Activated CD8-positive, alpha-beta T cell treated with anti-CD3 and anti-CD28 coated beads for 36 hours (primary cell): ENCODE results near the gene ABCC10. TPM values are rescaled to one million over a fixed set of nuclear protein-coding genes. Genes with fewer than 3 reads are reported as not detected.

Experiments
- ATAC-seq: fragments of 200-7000 bp; cut with Tn5 transposase; one replicate; pipeline ENCODE4 v1.10.0; 2021; ENCODE audit warnings: mild to moderate bottlenecking, moderate library complexity
- CTCF ChIA-PET: fragments of 350-600 bp; sonication (Branson Sonifier 250); formaldehyde crosslinking; loops from one replicate; lab custom pipeline; 2021; ENCODE audit warnings: antibody characterized with exemption; lab: Charles Lee
- POLR2A ChIA-PET: fragments of 350-600 bp; sonication (Branson Sonifier 250); formaldehyde crosslinking; loops from one replicate; lab custom pipeline; 2021; ENCODE audit warnings: antibody characterized with exemption; lab: Charles Lee
- DNase-seq: peaks from one replicate; pipeline ENCODE4 v3.0.0-alpha.2; 2020
- H3K27ac Mint-ChIP-seq: one replicate; pipeline ENCODE4 v1.8.0; 2021; ENCODE audit warnings: mild to moderate bottlenecking, mixed read lengths
- H3K27me3 Mint-ChIP-seq: one replicate; pipeline ENCODE4 v1.8.0; 2021; ENCODE audit warnings: mixed read lengths
- H3K36me3 Mint-ChIP-seq: one replicate; pipeline ENCODE4 v1.8.0; 2021; ENCODE audit warnings: low read depth, mixed read lengths
- H3K4me1 Mint-ChIP-seq: one replicate; pipeline ENCODE4 v1.8.0; 2021; ENCODE audit warnings: low read depth, mixed read lengths
- H3K4me3 Mint-ChIP-seq: one replicate; pipeline ENCODE4 v1.8.0; 2021; ENCODE audit warnings: mild to moderate bottlenecking, moderate library complexity, mixed read lengths
- H3K9me3 Mint-ChIP-seq: one replicate; pipeline ENCODE4 v1.8.0; 2021; ENCODE audit warnings: mixed read lengths
- intact Hi-C: fragments of 100-400 bp; cut with micrococcal nuclease; formaldehyde crosslinking; loops from one replicate; pipeline ENCODE4 v1.10.0; 2022
- total RNA-seq, 2 experiments: library from RNA; stranded (reverse); gene quantifications; one replicate each; pipeline ENCODE4 v1.2.3, GENCODE V29; 2021
- TF ChIP-seq, protein P1 (sequence below): fragments of 200-600 bp; IDR thresholded peaks from one replicate; pipeline ENCODE4 v1.8.0; 2022; ENCODE audit warnings: antibody characterized with exemption, mild to moderate bottlenecking

Gene ABCC10
- total RNA-seq, 2 experiments from 2014 or later = 27.2 to 27.5 TPM

DNA sequence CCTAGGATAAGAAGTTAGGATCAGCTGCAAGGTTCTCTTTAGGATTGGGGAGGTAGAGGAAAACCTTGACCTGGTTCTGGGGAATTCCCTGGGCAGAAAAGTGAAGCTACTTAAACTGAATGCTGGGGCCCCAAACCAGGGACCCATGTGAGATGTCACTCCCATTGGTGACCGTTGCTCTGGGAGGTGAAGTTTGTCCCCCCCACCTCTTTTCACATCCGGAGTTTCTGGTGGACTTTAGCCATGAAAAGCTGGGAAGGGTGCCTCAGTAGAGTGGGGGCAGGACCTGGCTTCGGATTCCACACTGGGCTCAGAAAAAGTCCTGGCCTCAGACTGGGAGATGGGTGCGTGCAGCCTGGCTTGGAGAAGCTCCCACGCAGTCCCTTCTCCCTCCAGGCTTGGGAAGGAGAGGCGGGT lies 63.2 kb downstream of the ABCC10 start:
- TF ChIP-seq, protein P1, sequence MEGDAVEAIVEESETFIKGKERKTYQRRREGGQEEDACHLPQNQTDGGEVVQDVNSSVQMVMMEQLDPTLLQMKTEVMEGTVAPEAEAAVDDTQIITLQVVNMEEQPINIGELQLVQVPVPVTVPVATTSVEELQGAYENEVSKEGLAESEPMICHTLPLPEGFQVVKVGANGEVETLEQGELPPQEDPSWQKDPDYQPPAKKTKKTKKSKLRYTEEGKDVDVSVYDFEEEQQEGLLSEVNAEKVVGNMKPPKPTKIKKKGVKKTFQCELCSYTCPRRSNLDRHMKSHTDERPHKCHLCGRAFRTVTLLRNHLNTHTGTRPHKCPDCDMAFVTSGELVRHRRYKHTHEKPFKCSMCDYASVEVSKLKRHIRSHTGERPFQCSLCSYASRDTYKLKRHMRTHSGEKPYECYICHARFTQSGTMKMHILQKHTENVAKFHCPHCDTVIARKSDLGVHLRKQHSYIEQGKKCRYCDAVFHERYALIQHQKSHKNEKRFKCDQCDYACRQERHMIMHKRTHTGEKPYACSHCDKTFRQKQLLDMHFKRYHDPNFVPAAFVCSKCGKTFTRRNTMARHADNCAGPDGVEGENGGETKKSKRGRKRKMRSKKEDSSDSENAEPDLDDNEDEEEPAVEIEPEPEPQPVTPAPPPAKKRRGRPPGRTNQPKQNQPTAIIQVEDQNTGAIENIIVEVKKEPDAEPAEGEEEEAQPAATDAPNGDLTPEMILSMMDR = no peak
- CTCF ChIA-PET = interaction anchor here (1.2 to 10.4 kb wide), 2 partner anchors 16 to 36 kb away, joined by 5 to 78 read pairs; no protein-coding TSS in a partner anchor
- Mint-ChIP-seq H3K27ac (no peak overlapping the region), H3K4me3 (no peak overlapping the region), H3K4me1 (peaks cover 19% of the 10 kb centered on the region), H3K9me3 (no peaks in the 10 kb centered on the region), H3K36me3 (no peaks in the 10 kb centered on the region), H3K27me3 (no peaks in the 10 kb centered on the region)
- no peak for DNase-seq
- ATAC-seq = no peak
- intact Hi-C loops = no loop called here
- POLR2A ChIA-PET = interaction anchor here (0.7 kb wide), 1 partner anchor 9 kb away, joined by 3 read pairs; no protein-coding TSS in a partner anchor

DNA sequence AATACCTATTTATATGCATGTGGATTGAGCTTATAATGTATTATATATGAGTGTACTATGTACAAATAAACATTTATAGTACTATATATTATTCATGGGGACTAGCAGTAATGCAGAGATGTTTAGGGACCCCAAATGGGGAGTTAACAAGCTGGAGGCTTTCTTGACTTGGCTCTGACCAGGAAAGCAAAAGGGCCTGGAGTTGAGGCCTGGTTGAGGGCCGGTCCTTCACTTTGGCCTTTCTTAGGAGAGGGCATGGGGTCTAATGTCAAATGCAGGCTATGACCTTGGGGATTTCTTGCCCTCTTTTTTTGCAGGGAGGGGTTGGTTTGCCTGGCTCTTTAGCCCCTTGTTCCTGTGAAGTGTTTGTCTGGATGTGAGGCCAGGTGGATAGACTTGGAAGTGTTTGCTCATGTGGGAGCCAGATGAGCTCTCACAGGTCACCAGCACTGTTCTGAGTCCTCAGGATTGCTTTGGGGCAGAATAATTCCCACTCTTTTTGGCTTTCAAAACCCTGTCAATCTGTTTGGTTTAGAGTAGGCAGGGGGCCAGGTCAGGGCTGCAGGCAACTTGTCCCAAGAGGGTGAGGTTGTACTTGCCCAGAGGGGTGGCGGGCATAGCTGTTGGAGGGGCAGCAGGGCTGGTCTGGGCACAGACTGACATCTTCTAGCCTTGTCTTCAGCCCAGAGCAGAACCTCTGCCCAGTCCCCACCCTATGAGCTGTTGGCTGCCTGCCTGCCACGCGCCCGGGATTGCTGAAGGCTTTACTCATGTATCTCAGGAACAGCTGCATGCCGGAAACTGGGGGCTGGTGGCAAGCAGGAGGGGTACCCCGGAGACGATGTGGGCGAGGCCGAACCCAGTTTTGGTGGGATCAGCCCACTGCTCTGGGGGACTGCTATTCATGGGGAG lies 64.7 kb downstream of the ABCC10 start:
- no peaks in the 10 kb centered on the region for H3K36me3 Mint-ChIP-seq
- ChIA-PET POLR2A (no interaction called here), CTCF (interaction anchor here (1.0 to 10.4 kb wide), 5 partner anchors 14 to 183 kb away, joined by 3 to 78 read pairs (median 4); partner anchors contain the start of genes CRIP3 and TJAP1)
- no peak overlapping the region for H3K27ac Mint-ChIP-seq
- intact Hi-C loops = no loop called here
- no peaks in the 10 kb centered on the region for H3K27me3 Mint-ChIP-seq
- TF ChIP-seq, protein P1 = no peak
- DNase-seq (no peak), ATAC-seq (no peak)
- no peaks in the 10 kb centered on the region for H3K9me3 Mint-ChIP-seq
- H3K4me1 Mint-ChIP-seq = peaks cover 19% of the 10 kb centered on the region
- H3K4me3 Mint-ChIP-seq = no peak overlapping the region

DNA sequence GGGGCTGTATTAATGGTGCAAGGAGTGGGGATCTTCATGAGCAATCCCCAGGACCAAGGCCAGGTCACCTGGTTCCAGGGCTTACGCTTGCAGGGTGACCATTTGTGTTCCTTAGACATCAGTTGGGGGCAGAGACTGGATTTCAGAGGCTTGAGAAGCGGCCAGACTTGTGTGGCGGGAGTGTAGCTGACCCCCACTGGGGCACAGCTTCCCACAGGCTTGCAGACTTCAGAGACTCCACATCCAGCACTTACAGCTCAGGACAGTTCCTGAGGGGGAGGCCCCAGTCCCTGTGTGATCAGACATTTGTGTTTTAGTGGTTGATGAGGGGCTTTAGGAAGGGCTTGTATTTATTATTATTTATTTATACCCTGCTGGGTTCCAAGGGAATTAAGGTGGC lies 65.3 kb downstream of the ABCC10 start:
- CTCF ChIA-PET = interaction anchor here (1.2 to 10.4 kb wide), 5 partner anchors 14 to 184 kb away, joined by 3 to 78 read pairs (median 4); partner anchors contain the start of genes CRIP3 and TJAP1

DNA sequence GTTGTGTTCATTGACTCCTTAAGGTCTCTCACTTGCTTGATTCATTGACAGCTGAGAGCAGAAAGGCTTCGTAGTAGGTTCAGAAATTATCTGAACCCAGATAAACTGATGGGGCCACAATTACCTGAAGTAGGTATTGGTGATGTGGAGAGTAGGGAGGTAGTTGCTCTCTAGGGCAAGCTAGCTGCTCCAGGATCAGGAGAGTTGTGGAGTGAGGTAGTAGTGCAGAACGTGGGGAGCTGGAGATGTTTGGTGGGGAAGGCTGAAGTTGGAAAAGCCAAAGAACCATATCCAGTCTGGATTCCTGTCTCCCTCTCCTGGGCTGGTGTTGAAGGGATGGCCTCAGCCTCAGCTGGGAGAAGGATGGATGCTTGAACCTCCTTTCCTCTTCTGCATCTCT lies 65.9 kb downstream of the ABCC10 start:
- no peaks in the 10 kb centered on the region for H3K9me3 Mint-ChIP-seq
- no peaks in the 10 kb centered on the region for H3K27me3 Mint-ChIP-seq
- ChIA-PET POLR2A (interaction anchor here (0.9 to 1.1 kb wide), 2 partner anchors 16 to 125 kb away, joined by 3 read pairs; partner anchors contain the start of gene TJAP1), CTCF (interaction anchor here (1.2 to 10.4 kb wide), 5 partner anchors 13 to 185 kb away, joined by 3 to 78 read pairs (median 5); partner anchors contain the start of gene CRIP3)
- H3K4me1 Mint-ChIP-seq = peaks cover 19% of the 10 kb centered on the region
- ATAC-seq (no peak), DNase-seq (no peak)
- H3K36me3 Mint-ChIP-seq = no peaks in the 10 kb centered on the region
- H3K27ac Mint-ChIP-seq = no peak overlapping the region
- intact Hi-C loops = no loop called here
- no peak overlapping the region for H3K4me3 Mint-ChIP-seq
- TF ChIP-seq, protein P1 = no peak

More for the DNA sequence above, 65.3 kb downstream of the ABCC10 start:
- ATAC-seq = no peak
- Mint-ChIP-seq H3K27me3 (no peaks in the 10 kb centered on the region), H3K36me3 (no peaks in the 10 kb centered on the region), H3K4me3 (no peak overlapping the region), H3K27ac (no peak overlapping the region), H3K9me3 (no peaks in the 10 kb centered on the region), H3K4me1 (peaks cover 19% of the 10 kb centered on the region)
- TF ChIP-seq, protein P1 = no peak
- no peak for DNase-seq
- intact Hi-C loops = no loop called here
- POLR2A ChIA-PET = interaction anchor here (0.9 to 1.1 kb wide), 2 partner anchors 15 to 124 kb away, joined by 3 read pairs; partner anchors contain the start of gene TJAP1
